ENCODE data around the gene KCNJ14. TPM values are rescaled to one million over a fixed set of nuclear protein-coding genes. Genes with fewer than 3 reads are reported as not detected.
A peak's percentile ranks its signal among the peaks of the same experiment; 100 is the strongest.

The KCNJ14 gene
- total and polyA plus RNA-seq, 2 experiments from 2014 or later, result 0.81 to 0.94 TPM

- no peak overlapping the region for H3K4me3 Mint-ChIP-seq
- Histone ChIP-seq H3K36me3 (ENCODE audit: insufficient read depth) (peaks cover 3% of the 10 kb centered on the region; the same call in 1 of the 2 replicates), H3K4me1 (ENCODE audit: insufficient read depth) (no peaks in the 10 kb centered on the region), H2AFZ (no peak overlapping the region), H3K79me2 (replicated peaks; ENCODE audit: insufficient read depth) (no peaks in the 10 kb centered on the region), H3F3A (replicated peaks; ENCODE audit: low read depth) (0 out of 2 replicates have a peak, but pooled peaks cover 2% of the 10 kb centered on the region), H3K27me3 (ENCODE audit: insufficient read depth) (no peaks in the 10 kb centered on the region), H3K27ac (ENCODE audit: low read depth) (no peak overlapping the region), H3K4me3 (no peak overlapping the region), H3K4me2 (no peak overlapping the region), H4K20me1 (replicated peaks; ENCODE audit: insufficient read depth) (no peaks in the 10 kb centered on the region), H3K9me2 (ENCODE audit: insufficient read depth) (no peaks in the 10 kb centered on the region)
- peaks cover 8% of the 10 kb centered on the region for H3K27me3 Mint-ChIP-seq (ENCODE audit: insufficient read depth, low read depth, poor library complexity)
- H3K4me1 Mint-ChIP-seq, result peaks cover 5% of the 10 kb centered on the region; the same call in 2 of the 3 replicates
- DNase-seq (ENCODE audit: low spot score), result peak; percentile 48
- peak; percentile 76 for ATAC-seq
- peaks cover 19% of the 10 kb centered on the region for H3K36me3 Mint-ChIP-seq (ENCODE audit: low read depth)
- peaks cover 3% of the 10 kb centered on the region; the same call in 1 of the 3 replicates for H3K9me3 Mint-ChIP-seq
- no peak overlapping the region for H3K27ac Mint-ChIP-seq
- no peak for TF ChIP-seq STAT1 (IDR thresholded peaks at IDR 0.05; ENCODE audit: unreplicated experiment)
- TF ChIP-seq CTCF (conservative IDR thresholded peaks at IDR 0.05; ENCODE audit: low read depth in 2 of 2), result peak in 1 of 2 experiments; percentile 12; a peak in 1 of 4 replicates
Measured at GRCh38 chr19:48433337-48433736, 22.0 kb upstream of the KCNJ14 start.

GRCh38 chr19:48436586-48436985, 18.8 kb upstream of the KCNJ14 start:
- no peak overlapping the region for H3K4me2 ChIP-seq
- no peaks in the 10 kb centered on the region; the same call in 1 of the 2 replicates for H4K20me1 ChIP-seq (replicated peaks; ENCODE audit: insufficient read depth)
- peaks cover 10% of the 10 kb centered on the region for H3K36me3 Mint-ChIP-seq (ENCODE audit: low read depth)
- H3K27ac Mint-ChIP-seq, result no peak overlapping the region
- H3K79me2 ChIP-seq (replicated peaks; ENCODE audit: insufficient read depth), result no peaks in the 10 kb centered on the region
- DNase-seq (ENCODE audit: low spot score) (no peak), ATAC-seq (no peak)
- H3K4me1 Mint-ChIP-seq, result peaks cover 5% of the 10 kb centered on the region; the same call in 2 of the 3 replicates
- no peak overlapping the region for H3K4me3 ChIP-seq
- H3F3A ChIP-seq (replicated peaks; ENCODE audit: low read depth), result no peaks in the 10 kb centered on the region; the same call in 1 of the 2 replicates
- H3K4me1 ChIP-seq (ENCODE audit: insufficient read depth), result peaks cover 2% of the 10 kb centered on the region; the same call in 1 of the 2 replicates
- H3K27me3 ChIP-seq (ENCODE audit: insufficient read depth), result peaks cover 7% of the 10 kb centered on the region
- no peak overlapping the region for H2AFZ ChIP-seq
- H3K9me2 ChIP-seq (ENCODE audit: insufficient read depth), result no peaks in the 10 kb centered on the region
- H3K27me3 Mint-ChIP-seq (ENCODE audit: insufficient read depth, low read depth, poor library complexity), result peaks cover 16% of the 10 kb centered on the region
- H3K27ac ChIP-seq (ENCODE audit: low read depth), result no peak overlapping the region
- H3K36me3 ChIP-seq (ENCODE audit: insufficient read depth), result no peaks in the 10 kb centered on the region; the same call in 1 of the 2 replicates
- H3K9me3 Mint-ChIP-seq, result no peaks in the 10 kb centered on the region
- H3K4me3 Mint-ChIP-seq, result no peak overlapping the region
- TF ChIP-seq STAT1 (IDR thresholded peaks at IDR 0.05; ENCODE audit: unreplicated experiment) (no peak), EZH2 (IDR thresholded peaks at IDR 0.05; ENCODE audit: low read depth, unreplicated experiment) (no peak), POLR2AphosphoS5 (IDR thresholded peaks at IDR 0.05; ENCODE audit: low read depth) (no peak), ZNF114 (CRISPR knock-in tag; IDR thresholded peaks at IDR 0.05) (no peak), CTCF (conservative IDR thresholded peaks at IDR 0.05; ENCODE audit: low read depth in 2 of 2) (no peak), ETS1 (IDR thresholded peaks at IDR 0.05) (no peak), ZNF462 (CRISPR knock-in tag; IDR thresholded peaks at IDR 0.05) (no peak)

All from GM23338 (cell line).